Daoy (cell line): ENCODE results near the gene ATXN1. TPM values are rescaled to one million over a fixed set of nuclear protein-coding genes. Genes with fewer than 3 reads are reported as not detected.

Source experiments
- DNase-seq: peaks from one replicate; pipeline ENCODE4 v3.0.0-alpha.2; 2015; ENCODE audit warnings: low read depth
- total RNA-seq: library from RNA; depleted of rRNA; stranded (reverse); fragments of >200 nt; shearing (Covaris generic); gene quantifications from 2 replicates; pipeline ENCODE4 v1.2.3, GENCODE V29; 2014

ATXN1 gene
- total RNA-seq, 1 experiment from 2014 or later, result 33.8 TPM

GRCh38 chr6:16535564-16535963, 225.7 kb downstream of the ATXN1 start:
- no peak for DNase-seq

GRCh38 chr6:16533721-16534136, 227.5 kb downstream of the ATXN1 start:
- DNase-seq, result peak; percentile 24

- no peak for DNase-seq
Measured at GRCh38 chr6:16533210-16533609, 228.1 kb downstream of the ATXN1 start.

GRCh38 chr6:16527691-16528090, 233.6 kb downstream of the ATXN1 start:
- no peak for DNase-seq

GRCh38 chr6:16524380-16524707, 236.9 kb downstream of the ATXN1 start:
- DNase-seq, result peak; percentile 76

- peak; percentile 94 for DNase-seq
Measured at GRCh38 chr6:16523606-16524379, 237.5 kb downstream of the ATXN1 start.

GRCh38 chr6:16522937-16523336, 238.3 kb downstream of the ATXN1 start:
- DNase-seq, result no peak

- no peak for DNase-seq
Measured at GRCh38 chr6:16521528-16521927, 239.7 kb downstream of the ATXN1 start.

GRCh38 chr6:16519265-16520242, 241.7 kb downstream of the ATXN1 start:
- peak; percentile 11 for DNase-seq

- no peak for DNase-seq
Measured at GRCh38 chr6:16518265-16518664, 243.0 kb downstream of the ATXN1 start.

- DNase-seq, result peak; percentile 64
Measured at GRCh38 chr6:16514249-16514648, 247.0 kb downstream of the ATXN1 start.

- DNase-seq, result no peak
Measured at GRCh38 chr6:16512544-16513290, 248.5 kb downstream of the ATXN1 start.

- DNase-seq, result peak; percentile 15
Measured at GRCh38 chr6:16511723-16512489, 249.4 kb downstream of the ATXN1 start.

- peak; percentile 45 for DNase-seq
Measured at GRCh38 chr6:16511040-16511660, 250.1 kb downstream of the ATXN1 start.

- no peak for DNase-seq
Measured at GRCh38 chr6:16510245-16510644, 251.0 kb downstream of the ATXN1 start.

GRCh38 chr6:16508959-16509358, 252.3 kb downstream of the ATXN1 start:
- no peak for DNase-seq

GRCh38 chr6:16505711-16506357, 255.4 kb downstream of the ATXN1 start:
- DNase-seq, result no peak

- DNase-seq, result no peak
Measured at GRCh38 chr6:16504609-16505008, 256.7 kb downstream of the ATXN1 start.

- DNase-seq, result no peak
Measured at GRCh38 chr6:16503970-16504415, 257.3 kb downstream of the ATXN1 start.

- DNase-seq, result no peak
Measured at GRCh38 chr6:16503241-16503775, 258.0 kb downstream of the ATXN1 start.
